Neural cell (in vitro differentiated cells): ENCODE results near the gene HLA-DMA. TPM values are rescaled to one million over a fixed set of nuclear protein-coding genes. Genes with fewer than 3 reads are reported as not detected.

Source experiments
- H2AFZ ChIP-seq: fragments of 200-600, 300-800 bp; sonication (generic), shearing (Covaris generic); 2 replicates; pipeline ENCODE4 v1.6.0; 2014; ENCODE audit warnings: low read depth, mild to moderate bottlenecking, antibody characterized with exemption, low read length, moderate library complexity
- H3F3A ChIP-seq: fragments of 200-600 bp; shearing (Covaris generic); 2 replicates; pipeline ENCODE4 v1.6.1; 2016; ENCODE audit warnings: mild to moderate bottlenecking, moderate library complexity, mixed read lengths, antibody characterized with exemption, low read length; ENCODE audit not compliant: insufficient read depth, poor library complexity, severe bottlenecking
- H3K27ac ChIP-seq: fragments of 200-600, 300-800 bp; sonication (generic), shearing (Covaris generic); 2 replicates; pipeline ENCODE4 v1.5.1; 2014; ENCODE audit warnings: mild to moderate bottlenecking, low read length, moderate library complexity
- H3K27me3 ChIP-seq: fragments of 300-800, 200-600 bp; sonication (generic), shearing (Covaris generic); 2 replicates; pipeline ENCODE4 v1.6.0; 2014; ENCODE audit warnings: mild to moderate bottlenecking, low read depth, low read length, moderate library complexity; ENCODE audit not compliant: insufficient read depth
- H3K36me3 ChIP-seq: fragments of 300-800, 200-600 bp; sonication (generic), shearing (Covaris generic); 2 replicates; pipeline ENCODE4 v1.5.1; 2014; ENCODE audit warnings: mild to moderate bottlenecking, antibody characterized with exemption, low read length, moderate library complexity; ENCODE audit not compliant: insufficient read depth
- H3K4me2 ChIP-seq: fragments of 300-800, 200-600 bp; sonication (generic), shearing (Covaris generic); 2 replicates; pipeline ENCODE4 v1.6.0; 2014; ENCODE audit warnings: mild to moderate bottlenecking, low read length
- H3K4me3 ChIP-seq: fragments of 300-800, 200-600 bp; sonication (generic), shearing (Covaris generic); 2 replicates; pipeline ENCODE4 v1.5.1; 2014; ENCODE audit warnings: mild to moderate bottlenecking, low read length, moderate library complexity
- H3K79me2 ChIP-seq: fragments of 200-600 bp; shearing (Covaris generic); replicated peaks from 2 replicates; pipeline ENCODE4 v1.6.0; 2014; ENCODE audit warnings: mild to moderate bottlenecking, low read length, moderate library complexity; ENCODE audit not compliant: insufficient read depth
- H3K9ac ChIP-seq: fragments of 300-800, 200-600 bp; sonication (generic), shearing (Covaris generic); 2 replicates; pipeline ENCODE4 v1.6.1; 2016; ENCODE audit warnings: mild to moderate bottlenecking, low read length, mixed read lengths
- H3K9me2 ChIP-seq: fragments of 200-600 bp; shearing (Covaris generic); 2 replicates; pipeline ENCODE4 v1.6.1; 2016; ENCODE audit warnings: mild to moderate bottlenecking, low read length, mixed read lengths; ENCODE audit not compliant: insufficient read depth
- H3K9me3 ChIP-seq: fragments of 200-600, 300-800 bp; sonication (generic), shearing (Covaris generic); 2 replicates; pipeline ENCODE4 v1.6.1; 2016; ENCODE audit warnings: mild to moderate bottlenecking, mixed run types, low read length, moderate library complexity, mixed read lengths
- H4K20me1 ChIP-seq: fragments of 200-600 bp; shearing (Covaris generic); 2 replicates; pipeline ENCODE4 v1.6.1; 2016; ENCODE audit warnings: mild to moderate bottlenecking, mixed run types; ENCODE audit not compliant: insufficient read depth
- EP300 ChIP-seq: fragments of 450-650 bp; conservative IDR thresholded peaks from 2 replicates; pipeline ENCODE4 v1.6.1; 2014; ENCODE audit warnings: antibody characterized with exemption, mild to moderate bottlenecking, moderate library complexity; ENCODE audit not compliant: poor library complexity, severe bottlenecking
- EZH2 ChIP-seq: fragments of 200-600, 300-800 bp; shearing (Covaris generic), sonication (generic); IDR thresholded peaks from 2 replicates; pipeline ENCODE4 v1.6.1; 2014; ENCODE audit warnings: antibody characterized with exemption, low read length, borderline replicate concordance, mild to moderate bottlenecking; ENCODE audit not compliant: insufficient read depth, poor library complexity, severe bottlenecking
- MXI1 ChIP-seq: fragments of 450-650 bp; conservative IDR thresholded peaks from 2 replicates; pipeline ENCODE4 v1.6.1; 2014; ENCODE audit warnings: antibody characterized with exemption, mild to moderate bottlenecking; ENCODE audit not compliant: poor library complexity, severe bottlenecking
- POLR2AphosphoS5 ChIP-seq: IDR thresholded peaks from 2 replicates; pipeline ENCODE4 v1.6.1; 2012
- RAD21 ChIP-seq: fragments of 450-650 bp; conservative IDR thresholded peaks from 2 replicates; pipeline ENCODE4 v1.6.1; 2014; ENCODE audit warnings: antibody characterized with exemption, mild to moderate bottlenecking, moderate library complexity
- SMC3 ChIP-seq: fragments of 450-650 bp; conservative IDR thresholded peaks from 2 replicates; pipeline ENCODE4 v1.6.1; 2014; ENCODE audit warnings: antibody characterized with exemption, mild to moderate bottlenecking, moderate library complexity; ENCODE audit not compliant: poor library complexity
- TAF1 ChIP-seq: IDR thresholded peaks from 2 replicates; pipeline ENCODE4 v1.6.1; 2012; ENCODE audit warnings: low read depth
- polyA plus RNA-seq: library from polyadenylated mRNA; depleted of rRNA; stranded (reverse); fragments of >200 nt; gene quantifications from 2 replicates; pipeline ENCODE4 v1.2.3, GENCODE V29; 2014
- TF ChIP-seq, protein P1 (sequence below): fragments of 450-650 bp; IDR thresholded peaks from 2 replicates; pipeline ENCODE4 v1.5.1; 2014; ENCODE audit warnings: antibody characterized with exemption, mild to moderate bottlenecking, moderate library complexity; ENCODE audit not compliant: poor library complexity, severe bottlenecking
- TF ChIP-seq, protein P2 (sequence below): IDR thresholded peaks from 2 replicates; pipeline ENCODE4 v1.6.1; 2012; ENCODE audit warnings: borderline replicate concordance

HLA-DMA gene
- polyA plus RNA-seq, 1 donor from 2014 or later = 4.4 TPM

GRCh38 chr6:32935551-32936238, 17.2 kb downstream of the HLA-DMA start:
- no peak overlapping the region for H3K9ac ChIP-seq
- H3K4me3 ChIP-seq = no peak overlapping the region
- H3K4me2 ChIP-seq = no peak overlapping the region
- TF ChIP-seq SMC3 (no peak), TAF1 (no peak), POLR2AphosphoS5 (no peak), MXI1 (no peak), EZH2 (no peak), RAD21 (no peak), EP300 (no peak)
- TF ChIP-seq, protein P1, sequence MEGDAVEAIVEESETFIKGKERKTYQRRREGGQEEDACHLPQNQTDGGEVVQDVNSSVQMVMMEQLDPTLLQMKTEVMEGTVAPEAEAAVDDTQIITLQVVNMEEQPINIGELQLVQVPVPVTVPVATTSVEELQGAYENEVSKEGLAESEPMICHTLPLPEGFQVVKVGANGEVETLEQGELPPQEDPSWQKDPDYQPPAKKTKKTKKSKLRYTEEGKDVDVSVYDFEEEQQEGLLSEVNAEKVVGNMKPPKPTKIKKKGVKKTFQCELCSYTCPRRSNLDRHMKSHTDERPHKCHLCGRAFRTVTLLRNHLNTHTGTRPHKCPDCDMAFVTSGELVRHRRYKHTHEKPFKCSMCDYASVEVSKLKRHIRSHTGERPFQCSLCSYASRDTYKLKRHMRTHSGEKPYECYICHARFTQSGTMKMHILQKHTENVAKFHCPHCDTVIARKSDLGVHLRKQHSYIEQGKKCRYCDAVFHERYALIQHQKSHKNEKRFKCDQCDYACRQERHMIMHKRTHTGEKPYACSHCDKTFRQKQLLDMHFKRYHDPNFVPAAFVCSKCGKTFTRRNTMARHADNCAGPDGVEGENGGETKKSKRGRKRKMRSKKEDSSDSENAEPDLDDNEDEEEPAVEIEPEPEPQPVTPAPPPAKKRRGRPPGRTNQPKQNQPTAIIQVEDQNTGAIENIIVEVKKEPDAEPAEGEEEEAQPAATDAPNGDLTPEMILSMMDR = no peak
- TF ChIP-seq, protein P2, sequence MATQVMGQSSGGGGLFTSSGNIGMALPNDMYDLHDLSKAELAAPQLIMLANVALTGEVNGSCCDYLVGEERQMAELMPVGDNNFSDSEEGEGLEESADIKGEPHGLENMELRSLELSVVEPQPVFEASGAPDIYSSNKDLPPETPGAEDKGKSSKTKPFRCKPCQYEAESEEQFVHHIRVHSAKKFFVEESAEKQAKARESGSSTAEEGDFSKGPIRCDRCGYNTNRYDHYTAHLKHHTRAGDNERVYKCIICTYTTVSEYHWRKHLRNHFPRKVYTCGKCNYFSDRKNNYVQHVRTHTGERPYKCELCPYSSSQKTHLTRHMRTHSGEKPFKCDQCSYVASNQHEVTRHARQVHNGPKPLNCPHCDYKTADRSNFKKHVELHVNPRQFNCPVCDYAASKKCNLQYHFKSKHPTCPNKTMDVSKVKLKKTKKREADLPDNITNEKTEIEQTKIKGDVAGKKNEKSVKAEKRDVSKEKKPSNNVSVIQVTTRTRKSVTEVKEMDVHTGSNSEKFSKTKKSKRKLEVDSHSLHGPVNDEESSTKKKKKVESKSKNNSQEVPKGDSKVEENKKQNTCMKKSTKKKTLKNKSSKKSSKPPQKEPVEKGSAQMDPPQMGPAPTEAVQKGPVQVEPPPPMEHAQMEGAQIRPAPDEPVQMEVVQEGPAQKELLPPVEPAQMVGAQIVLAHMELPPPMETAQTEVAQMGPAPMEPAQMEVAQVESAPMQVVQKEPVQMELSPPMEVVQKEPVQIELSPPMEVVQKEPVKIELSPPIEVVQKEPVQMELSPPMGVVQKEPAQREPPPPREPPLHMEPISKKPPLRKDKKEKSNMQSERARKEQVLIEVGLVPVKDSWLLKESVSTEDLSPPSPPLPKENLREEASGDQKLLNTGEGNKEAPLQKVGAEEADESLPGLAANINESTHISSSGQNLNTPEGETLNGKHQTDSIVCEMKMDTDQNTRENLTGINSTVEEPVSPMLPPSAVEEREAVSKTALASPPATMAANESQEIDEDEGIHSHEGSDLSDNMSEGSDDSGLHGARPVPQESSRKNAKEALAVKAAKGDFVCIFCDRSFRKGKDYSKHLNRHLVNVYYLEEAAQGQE = no peak
- no peaks in the 10 kb centered on the region for H3K9me2 ChIP-seq
- no peak overlapping the region for H2AFZ ChIP-seq
- H3K9me3 ChIP-seq = no peaks in the 10 kb centered on the region
- H3F3A ChIP-seq = no peaks in the 10 kb centered on the region
- no peaks in the 10 kb centered on the region for H3K79me2 ChIP-seq
- H3K27ac ChIP-seq = no peak overlapping the region
- H4K20me1 ChIP-seq = no peaks in the 10 kb centered on the region
- no peaks in the 10 kb centered on the region for H3K27me3 ChIP-seq
- no peaks in the 10 kb centered on the region for H3K36me3 ChIP-seq

- H3K27ac ChIP-seq = no peak overlapping the region
- no peak overlapping the region for H2AFZ ChIP-seq
- H3K9ac ChIP-seq = no peak overlapping the region
- H3K4me3 ChIP-seq = no peak overlapping the region
- H3K36me3 ChIP-seq = no peaks in the 10 kb centered on the region
- no peaks in the 10 kb centered on the region for H3K79me2 ChIP-seq
- no peaks in the 10 kb centered on the region for H3K9me3 ChIP-seq
- peak; percentile 45 for TF ChIP-seq RAD21
- TF ChIP-seq, protein P2 = no peak
- TF ChIP-seq POLR2AphosphoS5 = no peak
- TF ChIP-seq TAF1 = no peak
- no peak for TF ChIP-seq EZH2
- TF ChIP-seq MXI1 = no peak
- TF ChIP-seq, protein P1 = peak; percentile 62
- TF ChIP-seq EP300 = no peak
- peak; percentile 69 for TF ChIP-seq SMC3
- H3K4me2 ChIP-seq = no peak overlapping the region
- H4K20me1 ChIP-seq = no peaks in the 10 kb centered on the region
- H3F3A ChIP-seq = no peaks in the 10 kb centered on the region
- H3K27me3 ChIP-seq = no peaks in the 10 kb centered on the region
- no peaks in the 10 kb centered on the region for H3K9me2 ChIP-seq
These were observed 19.2 kb downstream of the HLA-DMA start for GRCh38 chr6:32933661-32934085.
